ENCODE data around the gene KLHDC7B.
"Not testable (repeated sequence)": the region's sequence is repeated elsewhere in the genome, so short reads cannot be mapped to it uniquely, and the experiment has no call there.

The KLHDC7B gene

DNA sequence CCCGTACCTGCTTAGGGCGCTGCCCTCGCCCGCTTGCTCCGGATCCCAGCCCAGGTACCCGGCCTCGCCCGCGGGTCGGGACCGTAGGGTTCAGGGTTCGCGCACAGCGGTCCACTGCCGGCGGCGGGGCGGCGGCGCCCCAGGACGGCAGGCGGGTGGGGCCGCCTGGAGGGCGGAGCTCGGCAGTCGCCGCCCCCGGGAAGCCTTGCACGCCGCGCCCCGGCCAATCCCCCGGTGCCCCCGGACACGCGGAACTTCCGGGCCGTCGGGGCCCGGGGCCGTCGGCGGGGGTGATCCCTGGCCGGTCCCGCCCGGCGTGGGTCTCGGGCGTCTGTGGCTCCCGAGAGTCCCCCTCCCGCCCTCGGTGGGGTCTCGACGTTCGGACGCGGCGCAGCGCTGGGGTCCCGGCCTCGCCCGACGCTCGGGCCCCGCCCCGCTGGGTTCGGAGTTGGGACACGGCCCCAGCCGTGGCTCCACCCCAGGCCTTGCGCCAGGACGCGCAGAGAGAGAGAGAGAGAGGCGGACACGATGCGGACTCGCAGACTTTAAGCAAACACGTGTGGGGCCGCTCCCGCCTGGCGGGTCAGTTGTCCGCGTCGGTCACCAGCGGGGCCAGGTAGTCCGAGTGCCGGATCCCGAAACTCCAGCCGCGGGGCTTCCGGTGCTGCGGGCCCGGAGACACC lies 15.7 kb upstream of the KLHDC7B start, which contains the start of gene TYMP:
Gene TYMP (minus strand): TSS at position 116 of the 683 bp plus-strand sequence. CDS start 303 bp downstream, outside the sequence.
- no peak for FAIRE-seq

GRCh38 chr22:50530580-50530876 lies 15.2 kb upstream of the KLHDC7B start:
- no peak for FAIRE-seq

DNA sequence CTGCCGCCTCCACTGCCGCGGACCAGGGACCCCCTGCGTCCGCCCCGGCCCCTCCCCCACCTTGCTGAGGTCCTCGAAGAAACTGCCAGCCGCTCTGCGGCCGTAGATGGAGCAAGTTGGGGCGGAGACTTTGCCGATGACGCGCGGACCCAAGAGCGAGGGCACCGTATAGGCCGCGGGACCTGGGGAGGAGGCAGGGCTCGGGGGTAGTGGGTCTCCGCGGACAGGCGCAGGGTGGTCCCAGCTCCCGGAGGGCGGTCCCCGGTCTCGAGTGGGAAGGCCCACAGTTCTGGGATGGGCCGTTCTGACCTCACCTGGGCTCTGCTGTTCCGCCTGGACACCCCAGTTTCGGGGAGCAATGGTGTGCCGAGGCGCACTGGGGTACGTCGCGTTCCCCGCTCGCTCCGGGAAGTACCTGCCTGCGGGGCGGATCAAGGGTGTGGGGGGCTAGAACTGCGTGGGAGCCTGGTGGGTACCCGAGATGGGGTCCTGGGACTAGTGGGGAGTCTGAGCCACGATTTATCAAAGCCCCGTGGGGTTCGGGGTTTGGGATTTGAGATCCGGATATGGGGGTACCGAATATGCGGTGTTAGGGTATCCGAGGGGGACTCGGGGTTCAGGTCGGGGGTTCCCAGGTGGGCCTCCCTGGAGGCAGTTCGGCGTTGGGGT lies 14.7 kb upstream of the KLHDC7B start:
- FAIRE-seq, result no peak

DNA sequence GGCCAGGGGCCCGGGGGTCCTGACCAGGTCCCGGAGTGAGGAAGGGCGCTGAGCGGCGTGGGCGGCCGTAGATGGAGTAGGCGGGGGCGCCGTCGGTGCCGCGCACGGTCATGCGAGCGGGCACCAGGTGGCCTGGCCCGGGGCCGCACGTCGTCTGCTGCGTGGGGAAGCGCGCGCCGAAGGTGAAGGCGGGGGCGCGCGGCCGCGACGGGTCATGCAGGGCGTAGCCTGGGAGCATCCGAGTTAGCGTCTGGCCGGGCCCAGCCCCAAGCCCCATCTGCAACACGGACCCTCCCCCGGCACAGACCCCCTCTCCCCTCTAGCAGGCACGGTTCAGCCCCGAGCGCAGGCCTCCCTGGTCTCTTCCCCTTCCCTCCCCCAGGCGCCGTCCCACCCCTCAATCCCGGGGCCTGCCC lies 14.1 kb upstream of the KLHDC7B start:
- no peak for FAIRE-seq

GRCh38 chr22:50531962-50532674 lies 13.6 kb upstream of the KLHDC7B start:
- FAIRE-seq, result no peak

GRCh38 chr22:50532824-50533796 lies 12.6 kb upstream of the KLHDC7B start:
- FAIRE-seq, result no peak

DNA sequence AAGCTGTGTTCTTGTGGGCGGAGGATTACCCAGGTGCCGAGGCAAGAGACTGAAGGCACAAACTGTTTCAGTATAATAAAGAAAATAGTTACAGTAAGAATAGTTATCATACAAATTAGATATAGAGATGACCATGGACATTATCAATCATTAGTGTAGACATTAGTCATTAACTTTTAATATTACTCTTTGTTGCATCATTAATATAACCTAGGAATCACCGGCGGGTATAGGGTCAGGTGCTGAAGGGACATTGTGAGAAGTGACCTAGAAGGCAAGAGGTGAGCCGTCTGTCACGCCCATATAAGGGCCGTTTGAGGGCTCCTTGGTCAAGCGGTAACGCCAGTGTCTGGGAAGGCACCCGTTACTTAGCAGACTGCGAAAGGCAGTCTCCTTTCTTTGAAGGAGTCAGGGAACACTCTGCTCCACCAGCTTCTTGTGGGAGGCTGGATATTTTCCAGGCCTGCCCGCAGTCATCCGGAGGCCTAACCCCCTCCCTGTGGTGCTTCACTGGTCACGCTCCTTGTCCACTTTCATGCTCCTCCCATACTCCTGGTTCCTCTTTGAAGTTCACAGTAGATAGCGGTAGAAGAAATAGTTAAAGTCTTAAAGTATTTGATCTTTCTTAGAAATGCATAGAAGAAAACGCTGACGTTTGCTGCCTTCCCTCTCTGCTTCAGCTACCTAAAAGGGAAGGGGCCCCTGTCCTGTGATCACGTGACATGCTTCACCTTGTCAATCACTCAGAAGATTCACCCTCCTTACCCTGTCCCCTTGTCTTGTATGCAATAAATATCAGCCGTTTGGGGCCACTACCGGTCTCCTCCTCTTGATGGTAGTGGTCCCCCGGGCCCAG lies 11.6 kb upstream of the KLHDC7B start:
- not testable (repeated sequence) for FAIRE-seq

DNA sequence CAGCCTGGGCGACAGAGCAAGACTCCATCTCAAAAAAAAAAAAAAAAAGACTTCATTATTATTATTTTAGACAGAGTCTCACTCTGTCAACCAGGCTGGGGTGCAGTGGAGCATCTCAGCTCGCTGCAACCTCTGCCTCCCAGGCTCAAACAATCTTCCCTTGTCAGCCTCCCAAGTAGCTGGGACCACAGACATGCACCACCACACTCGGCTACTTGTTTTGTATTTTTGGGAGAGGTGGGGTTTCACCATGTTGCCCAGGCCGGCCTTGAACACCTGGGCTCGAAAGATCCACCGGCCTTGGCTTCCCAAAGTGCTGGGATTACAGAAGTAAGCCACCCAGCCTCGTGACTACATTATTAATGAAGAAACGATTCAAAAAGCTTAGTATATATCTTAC lies 10.6 kb upstream of the KLHDC7B start:
- no peak for FAIRE-seq

- no peak for FAIRE-seq
Measured at GRCh38 chr22:50536226-50536625, 9.5 kb upstream of the KLHDC7B start.

GRCh38 chr22:50537765-50538164 lies 7.9 kb upstream of the KLHDC7B start:
- no peak for FAIRE-seq

- FAIRE-seq, result peak; percentile 29
Measured at GRCh38 chr22:50540381-50540780, 5.3 kb upstream of the KLHDC7B start.

DNA sequence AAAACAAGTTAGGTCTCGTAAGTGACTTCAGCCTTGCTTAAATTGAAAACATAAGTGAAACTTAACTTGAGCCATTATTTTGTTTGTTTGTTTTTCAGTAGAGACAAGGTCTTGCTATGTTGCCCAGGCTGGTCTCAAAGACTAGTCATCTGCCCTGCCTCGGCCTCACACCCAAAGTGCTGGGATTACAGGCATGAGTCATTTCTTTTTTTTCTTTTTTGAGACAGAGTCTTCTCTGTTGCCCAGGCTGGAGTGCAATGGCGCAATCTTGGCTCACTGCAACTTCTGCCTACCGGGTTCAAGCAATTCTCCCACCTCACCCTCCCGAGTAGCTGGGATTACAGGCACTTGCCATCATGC lies 4.1 kb upstream of the KLHDC7B start:
- not testable (repeated sequence) for FAIRE-seq

DNA sequence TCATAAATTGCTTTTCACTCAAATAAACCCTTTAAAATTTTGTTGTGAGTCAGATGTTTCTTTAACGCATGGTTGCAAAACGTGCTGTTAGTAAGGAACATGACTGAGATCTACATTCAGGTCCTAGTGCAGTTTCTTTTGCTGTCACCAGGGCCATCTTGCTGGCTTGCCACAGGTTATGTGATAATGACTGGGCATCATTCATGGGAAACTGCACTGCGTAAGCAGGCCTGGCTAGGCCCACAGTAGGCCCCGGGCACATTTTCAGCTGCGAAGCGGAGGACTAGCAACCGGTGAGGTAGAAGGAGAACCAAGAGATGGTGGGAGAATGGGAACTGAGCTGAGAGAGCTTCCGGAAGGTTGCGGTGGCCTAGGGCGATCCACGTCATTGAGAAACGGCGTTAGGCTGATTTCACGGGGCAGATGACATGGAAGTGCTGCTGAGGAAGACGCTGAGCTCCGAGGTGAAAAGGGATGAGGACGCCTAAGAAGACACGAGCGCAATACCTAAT lies 3.2 kb upstream of the KLHDC7B start:
- FAIRE-seq, result no peak

DNA sequence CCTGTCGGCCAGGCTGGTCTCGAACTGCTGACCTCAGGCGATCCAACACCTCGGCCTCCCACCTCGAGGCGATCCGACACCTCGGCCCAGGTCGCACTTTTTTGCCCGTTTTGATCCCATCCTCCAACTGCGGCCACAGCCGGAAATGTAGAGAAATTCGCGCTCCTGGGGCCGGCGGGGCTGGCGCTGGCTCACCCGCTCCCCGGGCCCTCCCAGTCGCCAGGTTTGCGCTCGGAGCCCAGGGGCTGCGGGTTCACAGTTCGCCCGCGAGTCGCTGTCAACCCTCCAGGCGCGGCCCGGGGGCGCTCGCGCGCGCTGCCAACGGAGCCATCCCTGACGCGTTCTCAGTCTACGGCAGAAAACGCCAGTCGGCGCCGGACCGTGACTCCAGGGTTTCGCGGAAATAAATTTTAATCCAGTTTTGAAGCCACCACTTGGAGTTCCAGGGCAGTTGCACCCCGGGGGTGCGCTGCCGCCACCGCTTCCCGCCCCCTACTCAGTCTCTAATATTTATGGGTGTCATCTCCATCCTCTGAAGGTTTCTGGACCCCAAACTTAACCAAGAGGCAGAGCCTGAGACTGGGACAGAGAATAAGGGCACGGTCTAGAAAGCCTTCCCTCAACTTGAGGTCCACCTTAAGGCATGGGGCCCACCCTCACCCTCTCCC lies 1.5 kb upstream of the KLHDC7B start:
- FAIRE-seq, result no peak

- FAIRE-seq, result no peak
Measured at GRCh38 chr22:50544746-50545253, 899 bp upstream of the KLHDC7B start.

DNA sequence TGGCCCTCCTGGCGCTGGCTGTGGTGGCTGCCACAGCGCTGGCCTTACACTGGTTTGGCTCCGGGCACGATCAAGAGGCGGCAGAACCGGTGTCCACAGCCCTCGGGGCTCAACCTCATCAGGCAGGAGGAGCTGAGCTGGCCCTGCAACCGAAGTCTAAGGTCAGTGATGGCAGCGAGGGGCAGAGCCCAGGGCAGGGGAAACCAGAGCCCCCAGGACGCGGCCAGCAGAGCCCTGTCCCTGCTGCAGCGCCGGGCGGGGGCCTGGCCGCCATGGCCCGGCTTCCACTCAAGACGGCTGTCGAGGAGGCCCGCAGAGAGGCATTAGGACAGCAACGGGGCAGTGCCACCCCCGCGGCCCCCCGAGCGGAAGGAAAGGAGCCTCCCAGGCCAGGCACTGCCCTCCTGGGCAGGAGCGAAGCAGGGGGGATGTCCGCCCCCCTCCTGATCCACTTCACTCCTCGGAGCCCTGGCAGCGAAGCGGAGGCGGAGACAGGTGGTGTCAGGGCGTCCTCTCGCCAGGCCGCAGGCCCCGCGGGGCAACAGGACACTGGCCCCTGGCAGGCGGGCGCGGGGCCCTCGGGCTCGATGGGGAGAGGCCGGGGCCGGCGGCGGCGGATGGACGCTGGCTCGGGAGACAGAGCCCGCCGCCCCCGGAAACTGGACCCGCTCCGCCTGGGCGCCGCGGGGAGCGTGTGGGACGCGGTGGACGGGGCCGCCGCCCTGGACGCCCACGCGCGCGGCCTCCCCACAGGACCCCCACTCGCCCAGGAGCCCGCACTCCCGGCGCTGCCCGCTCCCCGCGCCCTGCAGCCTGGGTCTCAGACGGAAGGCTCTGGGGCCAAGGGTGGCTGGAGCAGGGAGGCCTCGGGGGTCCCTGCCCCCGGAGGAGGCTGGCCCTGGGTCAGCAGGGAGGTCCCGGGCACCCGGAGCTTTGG lies 895 bp downstream of the KLHDC7B start:
- FAIRE-seq, result no peak

DNA sequence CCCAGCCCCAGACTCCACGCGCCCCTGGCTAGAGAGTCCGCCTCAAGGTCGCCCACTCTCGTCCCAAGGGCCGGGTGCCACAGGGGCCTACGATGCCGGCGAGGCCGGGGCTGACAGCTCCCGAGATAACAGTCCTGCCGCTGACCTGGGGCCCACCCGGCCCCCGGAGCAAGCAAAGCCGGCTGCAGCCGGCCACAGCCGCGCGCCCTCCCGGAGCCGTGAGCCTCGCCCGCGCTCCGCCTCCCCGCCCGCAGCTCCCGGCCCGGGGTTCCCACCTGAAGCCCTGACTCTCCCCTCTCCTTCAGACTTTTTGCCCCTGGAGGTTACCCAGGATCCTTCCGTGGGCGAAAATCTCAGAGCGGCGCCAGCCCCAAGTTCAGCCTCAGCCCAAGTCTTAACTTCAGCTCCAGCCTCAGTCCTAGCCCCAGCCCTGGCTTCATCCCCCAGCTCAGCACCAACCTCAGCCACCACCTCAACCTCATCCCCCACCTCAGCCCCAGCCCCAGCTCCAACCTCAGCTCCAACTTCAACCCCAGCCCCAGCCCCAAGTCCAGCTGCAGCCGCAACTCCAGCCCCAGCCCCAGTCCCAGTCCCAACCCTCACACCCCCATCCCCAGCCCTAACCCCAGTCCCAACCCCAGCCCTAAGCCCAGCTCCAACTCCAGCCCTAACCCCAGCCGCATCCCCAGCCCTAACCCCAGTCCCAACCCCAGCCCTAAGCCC lies 1.7 kb downstream of the KLHDC7B start:
- no peak for FAIRE-seq

DNA sequence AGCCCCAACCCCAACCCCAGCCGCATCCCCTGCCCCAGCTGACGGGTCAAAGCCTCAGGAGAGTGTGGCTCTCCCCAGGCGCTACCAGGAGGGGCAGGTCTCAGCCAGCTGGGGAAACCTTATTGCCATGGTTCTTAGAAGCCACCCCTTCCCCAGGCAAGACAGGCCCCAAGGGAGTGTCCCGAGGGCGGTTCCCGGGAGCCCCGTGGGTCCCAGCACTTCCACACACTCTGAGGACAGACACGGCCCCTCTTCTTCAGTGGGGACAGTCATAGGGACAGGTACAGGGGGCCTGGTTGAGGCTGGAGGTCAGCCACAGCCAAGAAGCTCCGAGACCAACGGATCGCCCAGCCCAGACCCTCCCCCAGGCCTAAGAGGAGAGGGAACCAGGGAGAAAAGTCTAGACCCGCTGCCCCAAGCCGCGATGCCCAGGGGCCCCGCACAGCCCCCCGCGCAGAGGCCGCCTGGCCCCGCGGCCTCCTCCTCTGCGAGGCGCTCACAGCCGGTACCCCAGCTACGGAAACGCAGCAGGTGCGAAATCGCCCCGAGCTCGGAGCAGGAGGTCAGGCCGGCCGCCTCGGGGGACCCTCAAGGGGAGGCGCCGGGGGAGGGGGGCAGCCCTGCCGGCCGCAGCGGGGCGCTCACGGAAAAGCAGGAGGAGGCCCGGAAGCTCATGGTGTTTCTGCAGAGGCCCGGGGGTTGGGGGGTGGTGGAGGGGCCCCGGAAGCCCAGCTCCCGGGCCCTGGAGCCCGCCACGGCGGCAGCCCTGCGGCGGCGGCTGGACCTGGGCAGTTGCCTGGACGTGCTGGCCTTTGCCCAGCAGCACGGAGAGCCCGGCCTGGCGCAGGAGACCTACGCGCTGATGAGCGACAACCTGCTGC lies 2.6 kb downstream of the KLHDC7B start:
- FAIRE-seq, result no peak
